GM19372 (cell line): ENCODE measurements around the gene YPEL5.
A peak's percentile ranks its signal among the peaks of the same experiment; 100 is the strongest.

Experiments
- ATAC-seq: cut with Tn5 transposase; IDR thresholded peaks from one replicate; pipeline ENCODE4 v1.9.1; 2021; ENCODE audit warnings: mild to moderate bottlenecking, low read depth, moderate library complexity; ENCODE audit not compliant: unreplicated experiment

YPEL5 gene

GRCh38 chr2:30164131-30164925 is 17.5 kb downstream of the YPEL5 start:
- no peak for ATAC-seq

- peak; percentile 91 for ATAC-seq
Observed at GRCh38 chr2:30165050-30165520, 18.3 kb downstream of the YPEL5 start.

GRCh38 chr2:30165617-30166016 is 18.8 kb downstream of the YPEL5 start:
- no peak for ATAC-seq

GRCh38 chr2:30172627-30173026 is 25.8 kb downstream of the YPEL5 start:
- no peak for ATAC-seq

GRCh38 chr2:30177440-30177839 is 30.6 kb downstream of the YPEL5 start:
- ATAC-seq = no peak

GRCh38 chr2:30177956-30178355 is 31.1 kb downstream of the YPEL5 start:
- no peak for ATAC-seq

GRCh38 chr2:30178618-30179434 is 32.0 kb downstream of the YPEL5 start:
- ATAC-seq = no peak

GRCh38 chr2:30179536-30179935 is 32.7 kb downstream of the YPEL5 start:
- no peak for ATAC-seq

GRCh38 chr2:30180226-30180625 is 33.4 kb downstream of the YPEL5 start:
- no peak for ATAC-seq

GRCh38 chr2:30181176-30181575 is 34.4 kb downstream of the YPEL5 start:
- ATAC-seq = no peak

GRCh38 chr2:30184035-30184434 is 37.2 kb downstream of the YPEL5 start:
- ATAC-seq = no peak

GRCh38 chr2:30185178-30185577 is 38.4 kb downstream of the YPEL5 start:
- ATAC-seq = no peak

GRCh38 chr2:30188292-30188691 is 41.5 kb downstream of the YPEL5 start:
- ATAC-seq = no peak

- ATAC-seq = no peak
Observed at GRCh38 chr2:30190637-30191036, 43.8 kb downstream of the YPEL5 start.

GRCh38 chr2:30191107-30191506 is 44.3 kb downstream of the YPEL5 start:
- no peak for ATAC-seq

GRCh38 chr2:30191819-30192271 is 45.0 kb downstream of the YPEL5 start:
- ATAC-seq = no peak

GRCh38 chr2:30192314-30192713 is 45.5 kb downstream of the YPEL5 start:
- no peak for ATAC-seq

- ATAC-seq = no peak
Observed at GRCh38 chr2:30193104-30193681, 46.4 kb downstream of the YPEL5 start.

- no peak for ATAC-seq
Observed at GRCh38 chr2:30194421-30194820, 47.6 kb downstream of the YPEL5 start.

- ATAC-seq = no peak
Observed at GRCh38 chr2:30195016-30195415, 48.2 kb downstream of the YPEL5 start.

- ATAC-seq = no peak
Observed at GRCh38 chr2:30197570-30198192, 50.9 kb downstream of the YPEL5 start.
